T follicular helper cell (primary cell): ENCODE results near the gene LARP1B.
"Not testable (repeated sequence)": the region's sequence is repeated elsewhere in the genome, so short reads cannot be mapped to it uniquely, and the experiment has no call there.

Experiments
- DNase-seq: peaks from one replicate; pipeline ENCODE4 v3.0.0-alpha.2; 2020; ENCODE audit warnings: low read depth

The LARP1B gene

GRCh38 chr4:128135391-128135790, 74.3 kb downstream of the LARP1B start:
- DNase-seq, result no peak

- no peak for DNase-seq
Measured at GRCh38 chr4:128141866-128142265, 80.8 kb downstream of the LARP1B start.

GRCh38 chr4:128145727-128146126, 84.6 kb downstream of the LARP1B start:
- DNase-seq, result no peak

- DNase-seq, result no peak
Measured at GRCh38 chr4:128153800-128154199, 92.7 kb downstream of the LARP1B start.

- DNase-seq, result no peak
Measured at GRCh38 chr4:128155231-128155855, 94.2 kb downstream of the LARP1B start.

- no peak for DNase-seq
Measured at GRCh38 chr4:128155874-128156456, 94.9 kb downstream of the LARP1B start.

- DNase-seq, result not testable (repeated sequence)
Measured at GRCh38 chr4:128156472-128156871, 95.4 kb downstream of the LARP1B start.

GRCh38 chr4:128158894-128159293, 97.8 kb downstream of the LARP1B start:
- no peak for DNase-seq

GRCh38 chr4:128159967-128160366, 98.9 kb downstream of the LARP1B start:
- no peak for DNase-seq

- DNase-seq, result no peak
Measured at GRCh38 chr4:128161138-128161537, 100.0 kb downstream of the LARP1B start.

GRCh38 chr4:128162434-128162833, 101.3 kb downstream of the LARP1B start:
- no peak for DNase-seq

- DNase-seq, result no peak
Measured at GRCh38 chr4:128163177-128164117, 102.3 kb downstream of the LARP1B start.

- no peak for DNase-seq
Measured at GRCh38 chr4:128166982-128167381, 105.9 kb downstream of the LARP1B start.

GRCh38 chr4:128168701-128169100, 107.6 kb downstream of the LARP1B start:
- no peak for DNase-seq

GRCh38 chr4:128169245-128169644, 108.1 kb downstream of the LARP1B start:
- no peak for DNase-seq

- DNase-seq, result no peak
Measured at GRCh38 chr4:128176643-128177042, 115.5 kb downstream of the LARP1B start.

- DNase-seq, result no peak
Measured at GRCh38 chr4:128177498-128177897, 116.4 kb downstream of the LARP1B start.

- no peak for DNase-seq
Measured at GRCh38 chr4:128186623-128187022, 125.5 kb downstream of the LARP1B start.

- DNase-seq, result peak; percentile 51
Measured at GRCh38 chr4:128191115-128191781, 130.1 kb downstream of the LARP1B start.

GRCh38 chr4:128220286-128221235, 159.4 kb downstream of the LARP1B start:
- no peak for DNase-seq

GRCh38 chr4:128221586-128221985, 160.5 kb downstream of the LARP1B start:
- no peak for DNase-seq
